ENCODE measurements around the gene PDS5A.
"Not testable (repeated sequence)": the region's sequence is repeated elsewhere in the genome, so short reads cannot be mapped to it uniquely, and the experiment has no call there.

PDS5A gene, protein sequence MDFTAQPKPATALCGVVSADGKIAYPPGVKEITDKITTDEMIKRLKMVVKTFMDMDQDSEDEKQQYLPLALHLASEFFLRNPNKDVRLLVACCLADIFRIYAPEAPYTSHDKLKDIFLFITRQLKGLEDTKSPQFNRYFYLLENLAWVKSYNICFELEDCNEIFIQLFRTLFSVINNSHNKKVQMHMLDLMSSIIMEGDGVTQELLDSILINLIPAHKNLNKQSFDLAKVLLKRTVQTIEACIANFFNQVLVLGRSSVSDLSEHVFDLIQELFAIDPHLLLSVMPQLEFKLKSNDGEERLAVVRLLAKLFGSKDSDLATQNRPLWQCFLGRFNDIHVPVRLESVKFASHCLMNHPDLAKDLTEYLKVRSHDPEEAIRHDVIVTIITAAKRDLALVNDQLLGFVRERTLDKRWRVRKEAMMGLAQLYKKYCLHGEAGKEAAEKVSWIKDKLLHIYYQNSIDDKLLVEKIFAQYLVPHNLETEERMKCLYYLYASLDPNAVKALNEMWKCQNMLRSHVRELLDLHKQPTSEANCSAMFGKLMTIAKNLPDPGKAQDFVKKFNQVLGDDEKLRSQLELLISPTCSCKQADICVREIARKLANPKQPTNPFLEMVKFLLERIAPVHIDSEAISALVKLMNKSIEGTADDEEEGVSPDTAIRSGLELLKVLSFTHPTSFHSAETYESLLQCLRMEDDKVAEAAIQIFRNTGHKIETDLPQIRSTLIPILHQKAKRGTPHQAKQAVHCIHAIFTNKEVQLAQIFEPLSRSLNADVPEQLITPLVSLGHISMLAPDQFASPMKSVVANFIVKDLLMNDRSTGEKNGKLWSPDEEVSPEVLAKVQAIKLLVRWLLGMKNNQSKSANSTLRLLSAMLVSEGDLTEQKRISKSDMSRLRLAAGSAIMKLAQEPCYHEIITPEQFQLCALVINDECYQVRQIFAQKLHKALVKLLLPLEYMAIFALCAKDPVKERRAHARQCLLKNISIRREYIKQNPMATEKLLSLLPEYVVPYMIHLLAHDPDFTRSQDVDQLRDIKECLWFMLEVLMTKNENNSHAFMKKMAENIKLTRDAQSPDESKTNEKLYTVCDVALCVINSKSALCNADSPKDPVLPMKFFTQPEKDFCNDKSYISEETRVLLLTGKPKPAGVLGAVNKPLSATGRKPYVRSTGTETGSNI (N-terminal part only)

GRCh38 chr4:39977489-39978377 is at the start of gene PDS5A:
Gene PDS5A, minus strand, starts transcription at chr4:39977911. Its CDS starts 1,334 bp downstream, at chr4:39976577.
- in situ Hi-C loops (cut with MboI; ENCODE audit: low sequenced_read_pairs) = loop anchor here (10.0 kb wide), 1 partner anchor 503 kb away; no protein-coding TSS in a partner anchor

DNA sequence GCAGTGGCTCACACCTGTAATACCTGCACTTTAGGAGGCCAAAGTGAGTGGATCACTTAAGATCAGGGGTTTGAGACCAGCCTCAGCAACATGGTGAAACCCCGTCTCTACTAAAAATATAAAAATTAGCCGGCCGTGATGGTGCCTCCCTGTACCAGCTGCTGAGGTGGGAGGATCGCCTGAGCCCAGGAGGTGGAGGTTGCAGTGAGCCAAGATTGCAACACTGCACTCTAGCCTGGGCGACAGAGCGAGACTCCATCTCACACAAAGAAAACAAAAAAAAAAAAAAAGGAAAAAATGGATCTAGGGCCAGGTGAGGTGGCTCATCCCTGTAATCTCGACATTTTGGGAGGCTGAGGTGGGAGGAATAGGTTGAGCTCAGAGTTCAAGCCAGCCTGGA is 46.3 kb upstream of the PDS5A start:
- in situ Hi-C loops (cut with MboI; ENCODE audit: low sequenced_read_pairs) = not testable (repeated sequence)

DNA sequence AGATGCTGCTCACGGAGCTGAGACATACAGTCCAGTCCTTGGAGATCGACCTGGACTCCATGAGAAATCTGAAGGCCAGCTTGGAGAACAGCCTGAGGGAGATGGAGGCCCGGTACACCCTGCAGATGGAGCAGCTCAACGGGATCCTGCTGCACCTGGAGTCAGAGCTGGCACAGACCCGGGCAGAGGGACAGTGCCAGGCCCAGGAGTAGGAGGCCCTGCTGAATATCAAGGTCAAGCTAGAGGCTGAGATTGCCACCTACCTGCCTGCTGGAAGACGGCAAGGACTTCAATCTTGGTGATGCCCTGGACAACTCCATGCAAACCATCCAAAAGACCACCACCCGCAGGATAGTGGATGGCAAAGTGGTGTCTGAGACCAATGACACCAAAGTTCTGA is 43.4 kb upstream of the PDS5A start:
- in situ Hi-C loops (cut with MboI; ENCODE audit: low sequenced_read_pairs) = not testable (repeated sequence)

- in situ Hi-C loops (cut with MboI; ENCODE audit: low sequenced_read_pairs) = no loop called here
These were observed 42.5 kb upstream of the PDS5A start for GRCh38 chr4:40020221-40020620.

- in situ Hi-C loops (cut with MboI; ENCODE audit: low sequenced_read_pairs) = no loop called here
These were observed 38.3 kb upstream of the PDS5A start for GRCh38 chr4:40016007-40016406.

DNA sequence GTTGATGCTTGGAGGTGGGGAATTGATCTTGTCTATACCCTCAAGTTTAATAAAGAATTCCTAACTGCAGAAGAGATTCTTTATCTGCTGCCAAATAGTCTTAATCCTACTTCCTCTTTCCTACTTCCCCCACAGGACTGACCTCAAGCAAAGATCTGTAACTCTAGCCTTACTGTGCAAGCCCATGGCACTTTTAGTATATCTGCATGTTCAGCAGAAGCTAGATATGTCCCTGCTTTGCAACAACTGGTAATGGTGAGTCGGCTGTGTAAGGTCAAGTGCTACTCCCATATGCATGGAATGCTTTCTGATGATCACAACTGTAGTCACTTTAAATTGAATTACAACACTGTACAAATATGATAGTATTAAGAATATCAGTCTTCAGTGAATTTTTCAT is 26.3 kb upstream of the PDS5A start:
- in situ Hi-C loops (cut with MboI; ENCODE audit: low sequenced_read_pairs) = no loop called here

DNA sequence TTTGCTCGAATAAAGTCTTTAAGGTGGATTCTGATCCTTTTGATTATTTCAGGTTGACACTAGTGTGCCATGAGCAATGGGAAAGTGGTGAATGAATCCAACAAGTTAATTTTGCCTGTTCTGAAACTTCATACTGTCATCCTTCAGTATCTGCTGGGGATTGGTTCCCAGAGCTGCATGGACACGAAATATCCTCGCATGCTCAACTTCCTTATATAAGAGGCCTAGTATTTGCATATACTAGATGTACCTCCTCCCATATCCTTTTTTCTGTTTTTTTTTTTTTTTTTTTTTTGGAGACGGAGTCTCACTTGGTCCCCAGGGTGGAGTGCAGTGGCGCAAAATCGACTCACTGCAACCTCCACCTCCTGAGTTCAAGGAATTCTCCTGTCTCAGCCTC is 23.0 kb upstream of the PDS5A start:
- in situ Hi-C loops (cut with MboI; ENCODE audit: low sequenced_read_pairs) = no loop called here

GRCh38 chr4:39998659-39999345 is 21.1 kb upstream of the PDS5A start:
- in situ Hi-C loops (cut with MboI; ENCODE audit: low sequenced_read_pairs) = no loop called here

DNA sequence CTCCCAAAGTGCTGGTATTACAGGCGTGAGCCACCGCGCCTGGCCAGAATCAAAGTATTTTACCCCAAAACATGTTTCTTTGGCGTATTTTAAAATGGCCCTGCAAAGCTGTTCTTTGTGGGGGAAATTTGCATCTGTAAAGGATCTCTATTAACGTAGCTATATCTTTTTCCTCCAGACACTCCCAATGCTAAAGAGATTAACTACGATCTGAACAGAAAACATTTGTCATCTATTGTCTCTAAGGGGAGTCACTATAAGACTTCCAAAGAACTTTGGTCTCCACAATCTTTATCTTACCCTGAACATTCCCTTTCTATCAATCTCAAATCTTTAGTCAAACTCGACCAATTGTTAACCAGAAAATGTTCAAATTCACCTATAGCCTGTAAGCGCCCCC is 19.1 kb upstream of the PDS5A start:
- in situ Hi-C loops (cut with MboI; ENCODE audit: low sequenced_read_pairs) = no loop called here

DNA sequence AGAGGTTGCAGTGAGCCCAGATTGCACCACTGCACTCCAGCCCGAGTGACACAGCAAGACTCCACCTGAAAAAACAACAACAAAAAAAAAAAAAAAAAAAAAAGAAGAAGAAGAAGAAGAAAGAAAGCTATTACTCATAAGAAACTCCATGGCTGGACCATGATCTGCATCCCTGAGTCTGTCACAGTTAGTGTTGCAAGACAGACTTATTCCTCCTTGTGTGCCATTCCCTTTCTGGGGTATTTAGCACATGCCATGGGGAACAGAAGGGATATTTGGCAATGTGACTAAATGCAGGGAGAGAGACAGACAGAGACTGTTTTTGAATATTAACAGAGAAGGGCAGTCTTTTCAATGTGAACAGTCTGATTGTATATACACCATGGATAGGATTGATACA is 16.7 kb upstream of the PDS5A start:
- in situ Hi-C loops (cut with MboI; ENCODE audit: low sequenced_read_pairs) = no loop called here

GRCh38 chr4:39989381-39989780 is 11.7 kb upstream of the PDS5A start:
- in situ Hi-C loops (cut with MboI; ENCODE audit: low sequenced_read_pairs) = not testable (repeated sequence)

DNA sequence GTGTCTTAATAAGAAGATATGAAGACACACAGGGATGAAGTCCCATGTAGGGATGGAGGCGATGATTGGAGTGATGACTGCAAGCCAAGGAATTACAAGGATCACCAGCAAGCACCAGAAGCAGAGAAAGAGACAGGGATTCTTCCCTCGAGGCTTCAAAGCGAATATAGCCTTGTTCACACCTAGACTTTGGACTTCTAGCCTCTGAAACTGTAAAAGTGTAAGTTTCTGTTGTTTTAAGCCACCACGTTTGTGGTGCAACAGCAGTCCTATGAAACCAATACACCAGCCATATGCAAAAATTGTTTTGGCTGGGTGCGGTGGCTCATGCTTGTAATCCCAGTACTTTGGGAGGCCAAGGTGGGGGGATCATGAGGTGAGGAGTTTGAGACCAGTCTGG is 9.8 kb upstream of the PDS5A start:
- in situ Hi-C loops (cut with MboI; ENCODE audit: low sequenced_read_pairs) = no loop called here

DNA sequence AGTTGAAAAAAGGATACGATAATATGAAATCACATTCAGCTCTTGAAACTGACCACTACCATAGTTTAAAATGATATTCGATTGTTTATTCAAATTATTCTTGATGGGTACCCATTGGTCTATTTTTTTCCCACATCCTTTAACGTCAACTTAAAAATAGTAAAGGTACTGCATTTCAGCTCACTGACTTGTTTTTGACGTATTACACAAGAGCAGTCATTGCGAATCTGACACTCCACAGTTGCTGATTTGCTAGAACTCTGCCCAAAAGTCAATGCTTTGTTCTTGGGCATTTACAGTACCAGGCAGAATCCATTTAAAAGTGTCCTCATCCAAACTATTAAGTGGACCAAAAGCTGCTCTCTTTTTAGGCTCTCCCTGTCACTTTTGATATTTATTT is 1.2 kb upstream of the PDS5A start:
- in situ Hi-C loops (cut with MboI; ENCODE audit: low sequenced_read_pairs) = loop anchor here (10.0 kb wide), 1 partner anchor 504 kb away; no protein-coding TSS in a partner anchor

DNA sequence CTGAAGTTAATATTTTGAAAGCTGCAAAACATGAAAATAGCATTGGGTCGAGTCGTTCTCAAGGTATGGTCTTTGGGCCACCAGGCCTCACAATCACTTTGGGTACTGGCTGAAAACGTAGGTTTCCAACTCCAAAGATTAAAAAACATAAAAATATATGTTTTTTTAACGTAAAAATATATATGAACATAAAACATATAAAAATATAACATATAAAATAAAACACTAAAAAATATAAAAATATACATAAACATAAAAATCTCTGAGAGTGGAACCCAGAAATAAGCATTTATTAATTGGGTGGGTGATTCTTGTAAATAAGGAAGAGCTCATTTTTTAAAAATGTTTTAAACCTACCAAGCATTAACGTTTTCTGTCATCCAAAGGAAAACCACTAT is 666 bp upstream of the PDS5A start:
- in situ Hi-C loops (cut with MboI; ENCODE audit: low sequenced_read_pairs) = loop anchor here (10.0 kb wide), 1 partner anchor 504 kb away; no protein-coding TSS in a partner anchor

DNA sequence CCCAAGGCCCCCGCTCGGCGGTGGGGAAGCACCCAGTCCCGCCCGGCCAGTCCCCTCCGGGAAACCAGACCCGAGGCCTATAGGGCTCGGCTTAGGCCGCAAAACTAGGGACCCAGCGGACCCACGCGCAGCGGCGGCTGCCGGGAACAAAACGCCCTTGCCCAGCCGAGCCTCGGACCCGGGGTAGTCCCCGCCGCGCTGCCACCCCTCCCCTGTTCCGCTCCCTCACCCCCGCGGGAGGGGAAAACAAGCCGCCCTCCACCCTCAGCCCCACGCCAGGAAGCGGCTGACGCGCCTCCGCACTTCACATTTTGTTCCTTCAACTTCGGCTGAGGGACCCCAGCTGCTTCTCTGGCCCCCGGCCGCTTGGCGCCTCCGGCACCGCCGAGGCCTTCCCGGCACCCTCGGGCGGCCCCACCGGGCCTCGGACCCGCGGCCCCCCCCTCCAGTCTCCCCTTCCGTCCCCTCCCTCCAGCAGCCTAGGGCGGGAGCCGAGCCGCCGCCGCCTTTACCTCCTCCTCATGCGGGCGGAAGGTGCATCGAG is 694 bp downstream of the PDS5A start:
- in situ Hi-C loops (cut with MboI; ENCODE audit: low sequenced_read_pairs) = loop anchor here (10.0 kb wide), 1 partner anchor 502 kb away; no protein-coding TSS in a partner anchor

- in situ Hi-C loops (cut with MboI; ENCODE audit: low sequenced_read_pairs) = loop anchor here (10.0 kb wide), 1 partner anchor 502 kb away; no protein-coding TSS in a partner anchor
These were observed 1.4 kb downstream of the PDS5A start for GRCh38 chr4:39976141-39976944.

- in situ Hi-C loops (cut with MboI; ENCODE audit: low sequenced_read_pairs) = loop anchor here (10.0 kb wide), 1 partner anchor 501 kb away; no protein-coding TSS in a partner anchor
These were observed 2.1 kb downstream of the PDS5A start for GRCh38 chr4:39975488-39976089.

GRCh38 chr4:39973052-39973451 is 4.7 kb downstream of the PDS5A start:
- in situ Hi-C loops (cut with MboI; ENCODE audit: low sequenced_read_pairs) = loop anchor here (10.0 kb wide), 1 partner anchor 498 kb away; no protein-coding TSS in a partner anchor
